ENCODE data around the gene KLHL40.

The KLHL40 gene

DNA sequence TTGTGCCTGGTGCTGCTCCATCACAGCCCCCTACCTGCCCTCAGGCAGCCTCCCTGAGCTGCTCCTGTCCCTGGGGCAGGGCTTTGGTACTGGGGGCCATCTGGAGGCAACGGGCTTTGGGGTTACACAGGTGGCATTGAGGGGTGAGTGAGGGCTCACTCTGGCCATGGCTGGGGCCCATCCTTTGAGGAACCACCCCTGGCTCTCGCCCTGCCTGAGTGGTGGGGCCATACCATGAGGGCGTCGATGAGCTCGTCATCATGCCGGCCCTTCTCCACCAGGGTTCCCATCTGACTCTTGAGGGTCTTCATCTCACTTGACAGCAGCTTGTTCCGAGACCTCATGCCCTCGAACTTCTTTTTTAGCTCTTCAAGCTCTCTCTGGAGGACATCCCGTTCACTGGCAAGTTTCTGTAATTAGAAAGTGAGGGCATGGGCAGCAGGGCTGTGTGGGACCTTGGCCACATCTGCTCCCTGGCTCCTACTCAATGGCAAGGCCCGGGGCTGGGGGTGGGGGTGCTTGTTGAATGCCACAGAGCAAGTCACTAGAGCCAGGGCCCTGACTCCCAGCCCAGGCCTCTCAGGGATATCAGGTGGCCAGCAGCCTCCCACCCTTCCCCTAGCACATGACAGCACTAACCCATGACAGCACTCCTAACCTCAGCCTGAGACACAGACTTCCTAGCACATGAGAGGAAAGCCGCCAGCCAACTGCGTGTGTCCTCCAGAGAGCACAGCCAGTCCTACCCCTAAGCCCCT is 54.2 kb downstream of the KLHL40 start:
- POLR2A ChIA-PET (ENCODE audit: low non-redundant PET): no interaction called here
- CTCF ChIA-PET: interaction anchor here (0.8 kb wide), 1 partner anchor 15 kb away, joined by 3 read pairs; no protein-coding TSS in a partner anchor
- DNase-seq (ENCODE audit: low spot score): no peak
- no peak overlapping the region for H3K27ac ChIP-seq
- TF ChIP-seq, protein P1, sequence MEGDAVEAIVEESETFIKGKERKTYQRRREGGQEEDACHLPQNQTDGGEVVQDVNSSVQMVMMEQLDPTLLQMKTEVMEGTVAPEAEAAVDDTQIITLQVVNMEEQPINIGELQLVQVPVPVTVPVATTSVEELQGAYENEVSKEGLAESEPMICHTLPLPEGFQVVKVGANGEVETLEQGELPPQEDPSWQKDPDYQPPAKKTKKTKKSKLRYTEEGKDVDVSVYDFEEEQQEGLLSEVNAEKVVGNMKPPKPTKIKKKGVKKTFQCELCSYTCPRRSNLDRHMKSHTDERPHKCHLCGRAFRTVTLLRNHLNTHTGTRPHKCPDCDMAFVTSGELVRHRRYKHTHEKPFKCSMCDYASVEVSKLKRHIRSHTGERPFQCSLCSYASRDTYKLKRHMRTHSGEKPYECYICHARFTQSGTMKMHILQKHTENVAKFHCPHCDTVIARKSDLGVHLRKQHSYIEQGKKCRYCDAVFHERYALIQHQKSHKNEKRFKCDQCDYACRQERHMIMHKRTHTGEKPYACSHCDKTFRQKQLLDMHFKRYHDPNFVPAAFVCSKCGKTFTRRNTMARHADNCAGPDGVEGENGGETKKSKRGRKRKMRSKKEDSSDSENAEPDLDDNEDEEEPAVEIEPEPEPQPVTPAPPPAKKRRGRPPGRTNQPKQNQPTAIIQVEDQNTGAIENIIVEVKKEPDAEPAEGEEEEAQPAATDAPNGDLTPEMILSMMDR (conservative IDR thresholded peaks at IDR 0.05; ENCODE audit: low read depth): no peak

DNA sequence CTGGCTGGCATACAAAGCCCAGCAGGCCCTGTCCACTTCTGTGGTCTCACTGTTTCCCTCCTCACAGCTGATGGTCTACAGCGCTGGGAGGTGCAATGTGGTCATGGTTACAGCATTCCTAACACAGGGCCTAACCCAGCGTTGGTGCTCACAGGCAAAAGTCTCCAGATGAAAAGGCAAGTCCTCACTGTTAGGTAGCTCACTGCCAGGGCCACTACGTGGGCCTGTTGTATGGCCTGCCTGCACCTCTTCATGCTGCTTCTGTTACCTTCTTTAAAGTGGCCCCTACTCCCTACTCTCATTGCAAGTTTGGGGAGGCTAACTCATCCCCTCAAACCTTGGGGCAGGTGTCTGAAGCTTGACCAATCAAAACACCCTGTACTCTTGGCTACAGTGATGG is 56.5 kb downstream of the KLHL40 start:
- H3K27ac ChIP-seq: no peak overlapping the region
- TF ChIP-seq, protein P1 (conservative IDR thresholded peaks at IDR 0.05; ENCODE audit: low read depth): no peak
- ChIA-PET CTCF (no interaction called here), POLR2A (ENCODE audit: low non-redundant PET) (no interaction called here)
- no peak for DNase-seq (ENCODE audit: low spot score)
